ENCODE data around the gene TMC5.

GRCh38 chr16:19392352-19392751 is 25.3 kb upstream of the TMC5 start:
- TF ChIP-seq, protein P1, sequence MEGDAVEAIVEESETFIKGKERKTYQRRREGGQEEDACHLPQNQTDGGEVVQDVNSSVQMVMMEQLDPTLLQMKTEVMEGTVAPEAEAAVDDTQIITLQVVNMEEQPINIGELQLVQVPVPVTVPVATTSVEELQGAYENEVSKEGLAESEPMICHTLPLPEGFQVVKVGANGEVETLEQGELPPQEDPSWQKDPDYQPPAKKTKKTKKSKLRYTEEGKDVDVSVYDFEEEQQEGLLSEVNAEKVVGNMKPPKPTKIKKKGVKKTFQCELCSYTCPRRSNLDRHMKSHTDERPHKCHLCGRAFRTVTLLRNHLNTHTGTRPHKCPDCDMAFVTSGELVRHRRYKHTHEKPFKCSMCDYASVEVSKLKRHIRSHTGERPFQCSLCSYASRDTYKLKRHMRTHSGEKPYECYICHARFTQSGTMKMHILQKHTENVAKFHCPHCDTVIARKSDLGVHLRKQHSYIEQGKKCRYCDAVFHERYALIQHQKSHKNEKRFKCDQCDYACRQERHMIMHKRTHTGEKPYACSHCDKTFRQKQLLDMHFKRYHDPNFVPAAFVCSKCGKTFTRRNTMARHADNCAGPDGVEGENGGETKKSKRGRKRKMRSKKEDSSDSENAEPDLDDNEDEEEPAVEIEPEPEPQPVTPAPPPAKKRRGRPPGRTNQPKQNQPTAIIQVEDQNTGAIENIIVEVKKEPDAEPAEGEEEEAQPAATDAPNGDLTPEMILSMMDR (IDR thresholded peaks at IDR 0.05 in 2 of 3, conservative IDR thresholded peaks at IDR 0.05 in 1 of 3; ENCODE audit: borderline replicate concordance in 1 of 3, insufficient read depth in 1 of 3, low read depth in 2 of 3, low read length in 2 of 3) = no peak
- TF ChIP-seq RAD21 (IDR thresholded peaks at IDR 0.05; ENCODE audit: low read depth) = no peak
- TF ChIP-seq, protein P2, sequence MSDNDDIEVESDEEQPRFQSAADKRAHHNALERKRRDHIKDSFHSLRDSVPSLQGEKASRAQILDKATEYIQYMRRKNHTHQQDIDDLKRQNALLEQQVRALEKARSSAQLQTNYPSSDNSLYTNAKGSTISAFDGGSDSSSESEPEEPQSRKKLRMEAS (IDR thresholded peaks at IDR 0.05) = no peak
